ENCODE results near the gene GRB10. TPM values are rescaled to one million over a fixed set of nuclear protein-coding genes. Genes with fewer than 3 reads are reported as not detected.

The GRB10 gene
- total RNA-seq, 2 experiments from 2014 or later, result 5.9 to 8.4 TPM

DNA sequence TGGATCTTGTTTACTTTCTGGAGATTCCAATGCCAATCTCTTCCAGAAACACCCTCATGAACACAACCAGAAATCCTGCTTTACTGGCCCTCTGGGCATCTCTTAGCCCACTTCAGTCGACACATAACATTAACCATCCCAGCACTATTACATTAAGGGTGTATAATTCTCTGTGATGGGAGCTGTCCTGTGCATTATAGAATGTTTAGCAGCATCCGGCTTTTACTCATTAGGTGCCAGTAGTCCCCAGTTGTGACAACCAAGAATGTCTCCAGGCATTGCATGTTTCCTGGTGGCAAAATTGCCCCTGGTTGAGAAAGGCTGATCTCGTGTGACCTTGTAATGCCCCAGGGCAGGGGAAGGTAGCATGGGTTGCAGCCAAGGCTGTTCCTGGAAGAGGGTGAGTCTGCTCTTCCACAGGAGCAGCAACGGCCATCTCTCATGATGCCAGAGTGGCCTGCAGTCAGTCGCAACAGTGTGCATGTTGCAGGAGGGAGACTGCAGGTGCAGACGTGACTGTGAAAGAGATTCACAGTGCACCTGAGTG lies 214.9 kb downstream of the GRB10 start:
- H3K27me3 Mint-ChIP-seq, result peaks cover 6% of the 10 kb centered on the region
- POLR2A ChIA-PET, result no interaction called here
- ATAC-seq (ENCODE audit: poor library complexity) (no peak), DNase-seq (no peak)
- H3K27ac Mint-ChIP-seq, result no peak overlapping the region
- no peaks in the 10 kb centered on the region for H3K36me3 ChIP-seq (ENCODE audit: insufficient read depth, low read length)
- CTCF ChIA-PET, result no interaction called here
- H3K9me3 ChIP-seq (ENCODE audit: control insufficient read depth in 1 of 2, insufficient read depth in 1 of 2, low read length in 2 of 2), result no peaks in the 10 kb centered on the region
- no peaks in the 10 kb centered on the region for H3K9me3 Mint-ChIP-seq
- no peaks in the 10 kb centered on the region for H3K4me1 Mint-ChIP-seq (ENCODE audit: low read depth)
- no peak overlapping the region for H3K4me3 ChIP-seq (ENCODE audit: low read length)
- intact Hi-C loops (cut with DNase I, micrococcal nuclease), result no loop called here
- no peak overlapping the region for H3K4me3 Mint-ChIP-seq
- TF ChIP-seq, protein P1, sequence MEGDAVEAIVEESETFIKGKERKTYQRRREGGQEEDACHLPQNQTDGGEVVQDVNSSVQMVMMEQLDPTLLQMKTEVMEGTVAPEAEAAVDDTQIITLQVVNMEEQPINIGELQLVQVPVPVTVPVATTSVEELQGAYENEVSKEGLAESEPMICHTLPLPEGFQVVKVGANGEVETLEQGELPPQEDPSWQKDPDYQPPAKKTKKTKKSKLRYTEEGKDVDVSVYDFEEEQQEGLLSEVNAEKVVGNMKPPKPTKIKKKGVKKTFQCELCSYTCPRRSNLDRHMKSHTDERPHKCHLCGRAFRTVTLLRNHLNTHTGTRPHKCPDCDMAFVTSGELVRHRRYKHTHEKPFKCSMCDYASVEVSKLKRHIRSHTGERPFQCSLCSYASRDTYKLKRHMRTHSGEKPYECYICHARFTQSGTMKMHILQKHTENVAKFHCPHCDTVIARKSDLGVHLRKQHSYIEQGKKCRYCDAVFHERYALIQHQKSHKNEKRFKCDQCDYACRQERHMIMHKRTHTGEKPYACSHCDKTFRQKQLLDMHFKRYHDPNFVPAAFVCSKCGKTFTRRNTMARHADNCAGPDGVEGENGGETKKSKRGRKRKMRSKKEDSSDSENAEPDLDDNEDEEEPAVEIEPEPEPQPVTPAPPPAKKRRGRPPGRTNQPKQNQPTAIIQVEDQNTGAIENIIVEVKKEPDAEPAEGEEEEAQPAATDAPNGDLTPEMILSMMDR (IDR thresholded peaks at IDR 0.05), result no peak
- H3K27ac ChIP-seq (ENCODE audit: low read depth in 1 of 2, low read length in 2 of 2), result no peak overlapping the region
- peaks cover 0 to 2% of the 10 kb centered on the region in 2 experiments for H3K27me3 ChIP-seq (ENCODE audit: control insufficient read depth in 1 of 2, insufficient read depth in 2 of 2, low read length in 2 of 2)
- no peaks in the 10 kb centered on the region for H3K4me1 ChIP-seq (ENCODE audit: insufficient read depth, low read length)
- no peaks in the 10 kb centered on the region for H3K36me3 Mint-ChIP-seq (ENCODE audit: low read depth)

DNA sequence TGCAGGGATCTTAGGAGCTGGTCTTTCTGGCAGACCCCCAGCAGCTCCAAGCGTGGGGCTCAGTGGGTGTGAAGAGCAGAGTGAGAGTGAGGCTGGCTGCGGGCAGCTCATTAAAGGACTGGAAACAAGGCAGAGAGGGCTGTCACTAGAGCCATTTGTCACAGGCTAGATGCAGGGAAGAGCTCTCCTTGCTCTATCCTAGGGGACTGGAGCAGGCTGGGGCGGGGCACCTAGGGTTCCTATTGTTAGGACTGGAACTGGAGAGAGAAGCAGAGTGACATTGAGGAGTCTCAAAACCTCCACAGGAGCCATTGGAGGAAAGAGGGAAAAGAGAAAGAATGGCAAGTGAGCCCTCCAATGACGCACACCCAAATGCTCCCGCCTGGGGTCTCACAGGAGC lies 216.7 kb downstream of the GRB10 start:
- intact Hi-C loops (cut with DNase I, micrococcal nuclease), result no loop called here
- Mint-ChIP-seq H3K4me1 (ENCODE audit: low read depth) (no peaks in the 10 kb centered on the region), H3K36me3 (ENCODE audit: low read depth) (no peaks in the 10 kb centered on the region), H3K4me3 (no peak overlapping the region), H3K27me3 (peaks cover 6% of the 10 kb centered on the region), H3K27ac (no peak overlapping the region), H3K9me3 (no peaks in the 10 kb centered on the region)
- no peak for DNase-seq
- H3K4me1 ChIP-seq (ENCODE audit: insufficient read depth, low read length), result no peaks in the 10 kb centered on the region
- ChIA-PET POLR2A (no interaction called here), CTCF (no interaction called here)
- H3K9me3 ChIP-seq (ENCODE audit: control insufficient read depth in 1 of 2, insufficient read depth in 1 of 2, low read length in 2 of 2), result no peaks in the 10 kb centered on the region
- peaks cover 0 to 2% of the 10 kb centered on the region in 2 experiments for H3K27me3 ChIP-seq (ENCODE audit: control insufficient read depth in 1 of 2, insufficient read depth in 2 of 2, low read length in 2 of 2)
- H3K4me3 ChIP-seq (ENCODE audit: low read length), result no peak overlapping the region
- no peaks in the 10 kb centered on the region for H3K36me3 ChIP-seq (ENCODE audit: insufficient read depth, low read length)
- TF ChIP-seq, protein P1 (IDR thresholded peaks at IDR 0.05), result no peak
- H3K27ac ChIP-seq (ENCODE audit: low read depth in 1 of 2, low read length in 2 of 2), result no peak overlapping the region
- ATAC-seq (ENCODE audit: poor library complexity), result no peak

- H3K36me3 Mint-ChIP-seq (ENCODE audit: low read depth), result no peaks in the 10 kb centered on the region
- ATAC-seq (ENCODE audit: poor library complexity) (no peak), DNase-seq (no peak)
- H3K27me3 Mint-ChIP-seq, result peaks cover 6% of the 10 kb centered on the region
- H3K9me3 ChIP-seq (ENCODE audit: control insufficient read depth in 1 of 2, insufficient read depth in 1 of 2, low read length in 2 of 2), result no peaks in the 10 kb centered on the region
- H3K4me1 ChIP-seq (ENCODE audit: insufficient read depth, low read length), result no peaks in the 10 kb centered on the region
- H3K36me3 ChIP-seq (ENCODE audit: insufficient read depth, low read length), result no peaks in the 10 kb centered on the region
- H3K27me3 ChIP-seq (ENCODE audit: control insufficient read depth in 1 of 2, insufficient read depth in 2 of 2, low read length in 2 of 2), result peaks cover 0 to 2% of the 10 kb centered on the region in 2 experiments
- no peaks in the 10 kb centered on the region for H3K4me1 Mint-ChIP-seq (ENCODE audit: low read depth)
- ChIA-PET POLR2A (no interaction called here), CTCF (no interaction called here)
- intact Hi-C loops (cut with DNase I, micrococcal nuclease), result no loop called here
- TF ChIP-seq, protein P1 (IDR thresholded peaks at IDR 0.05), result no peak
- no peak overlapping the region for H3K27ac ChIP-seq (ENCODE audit: low read depth in 1 of 2, low read length in 2 of 2)
- no peaks in the 10 kb centered on the region for H3K9me3 Mint-ChIP-seq
- H3K4me3 ChIP-seq (ENCODE audit: low read length), result no peak overlapping the region
- no peak overlapping the region for H3K4me3 Mint-ChIP-seq
- no peak overlapping the region for H3K27ac Mint-ChIP-seq
Observed at GRCh38 chr7:50565559-50565916, 217.2 kb downstream of the GRB10 start.
